ENCODE data around the gene PTPRN. TPM values are rescaled to one million over a fixed set of nuclear protein-coding genes. Genes with fewer than 3 reads are reported as not detected.
A peak's percentile ranks its signal among the peaks of the same experiment; 100 is the strongest.

PTPRN gene
- total RNA-seq, 1 experiment from 2014 or later, result not detected

GRCh38 chr2:219299372-219299760, 9.8 kb downstream of the PTPRN start:
- peaks cover 41% of the 10 kb centered on the region for H3K27me3 ChIP-seq (ENCODE audit: insufficient read depth, low read length)
- intact Hi-C loops (cut with micrococcal nuclease), result loop anchor here (5.0 kb wide), 2 partner anchors 72 to 242 kb away; partner anchors contain the start of genes ANKZF1 and ATG9A
- CTCF ChIA-PET, result interaction anchor here (0.9 to 1.5 kb wide), 4 partner anchors 9 to 231 kb away, joined by 3 read pairs; partner anchors contain the start of gene DNPEP

More at GRCh38 chr2:219299372-219299760, 9.8 kb downstream of the PTPRN start:
- H3K4me1 ChIP-seq (ENCODE audit: control insufficient read depth in 1 of 2, insufficient read depth in 2 of 2, low read length in 2 of 2), result peaks cover 3 to 15% of the 10 kb centered on the region in 2 experiments; a peak in 3 of 4 replicates
- ATAC-seq (no peak), DNase-seq (ENCODE audit: low read depth, low spot score) (no peak)
- H3K36me3 ChIP-seq (ENCODE audit: control insufficient read depth in 1 of 2, insufficient read depth in 2 of 2, low read length in 2 of 2), result no peaks in the 10 kb centered on the region
- TF ChIP-seq EZH2 (IDR thresholded peaks at IDR 0.05) (no peak), ZFX (IDR thresholded peaks at IDR 0.05) (no peak), RAD21 (IDR thresholded peaks at IDR 0.05; ENCODE audit: low read depth) (no peak), ELF1 (IDR thresholded peaks at IDR 0.05; ENCODE audit: borderline replicate concordance, low read depth) (no peak), REST (IDR thresholded peaks at IDR 0.05; ENCODE audit: low read depth) (no peak), ZNF274 (IDR thresholded peaks at IDR 0.05; ENCODE audit: low read depth, low read length) (no peak), SP1 (IDR thresholded peaks at IDR 0.05; ENCODE audit: low read depth) (no peak), CEBPB (IDR thresholded peaks at IDR 0.05; ENCODE audit: low read depth) (no peak), POLR2A (IDR thresholded peaks at IDR 0.05; ENCODE audit: borderline replicate concordance, extremely low read depth, insufficient read depth, insufficient read length) (no peak), EGR1 (IDR thresholded peaks at IDR 0.05; ENCODE audit: low read depth) (no peak), SRF (IDR thresholded peaks at IDR 0.05; ENCODE audit: low read depth) (no peak), POLR2AphosphoS5 (IDR thresholded peaks at IDR 0.05; ENCODE audit: low read depth, low read length) (no peak), FOSL1 (IDR thresholded peaks at IDR 0.05; ENCODE audit: low read depth) (no peak), ATF3 (IDR thresholded peaks at IDR 0.05) (no peak), YY1 (IDR thresholded peaks at IDR 0.05; ENCODE audit: extremely low read depth, insufficient replicate concordance, low read depth, low read length) (no peak), CBX3 (IDR thresholded peaks at IDR 0.05; ENCODE audit: low read depth) (no peak)
- TF ChIP-seq, protein P1, sequence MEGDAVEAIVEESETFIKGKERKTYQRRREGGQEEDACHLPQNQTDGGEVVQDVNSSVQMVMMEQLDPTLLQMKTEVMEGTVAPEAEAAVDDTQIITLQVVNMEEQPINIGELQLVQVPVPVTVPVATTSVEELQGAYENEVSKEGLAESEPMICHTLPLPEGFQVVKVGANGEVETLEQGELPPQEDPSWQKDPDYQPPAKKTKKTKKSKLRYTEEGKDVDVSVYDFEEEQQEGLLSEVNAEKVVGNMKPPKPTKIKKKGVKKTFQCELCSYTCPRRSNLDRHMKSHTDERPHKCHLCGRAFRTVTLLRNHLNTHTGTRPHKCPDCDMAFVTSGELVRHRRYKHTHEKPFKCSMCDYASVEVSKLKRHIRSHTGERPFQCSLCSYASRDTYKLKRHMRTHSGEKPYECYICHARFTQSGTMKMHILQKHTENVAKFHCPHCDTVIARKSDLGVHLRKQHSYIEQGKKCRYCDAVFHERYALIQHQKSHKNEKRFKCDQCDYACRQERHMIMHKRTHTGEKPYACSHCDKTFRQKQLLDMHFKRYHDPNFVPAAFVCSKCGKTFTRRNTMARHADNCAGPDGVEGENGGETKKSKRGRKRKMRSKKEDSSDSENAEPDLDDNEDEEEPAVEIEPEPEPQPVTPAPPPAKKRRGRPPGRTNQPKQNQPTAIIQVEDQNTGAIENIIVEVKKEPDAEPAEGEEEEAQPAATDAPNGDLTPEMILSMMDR (IDR thresholded peaks at IDR 0.05 in 2 of 3, conservative IDR thresholded peaks at IDR 0.05 in 1 of 3; ENCODE audit: borderline replicate concordance in 1 of 3, insufficient read depth in 1 of 3, low read depth in 2 of 3, low read length in 2 of 3), result no peak
- TF ChIP-seq, protein P2, sequence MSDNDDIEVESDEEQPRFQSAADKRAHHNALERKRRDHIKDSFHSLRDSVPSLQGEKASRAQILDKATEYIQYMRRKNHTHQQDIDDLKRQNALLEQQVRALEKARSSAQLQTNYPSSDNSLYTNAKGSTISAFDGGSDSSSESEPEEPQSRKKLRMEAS (IDR thresholded peaks at IDR 0.05), result no peak
- no peak overlapping the region for H3K9ac ChIP-seq (ENCODE audit: low read length)
- no peaks in the 10 kb centered on the region for H3K9me2 ChIP-seq (ENCODE audit: insufficient read depth)
- H3K4me2 ChIP-seq (ENCODE audit: low read length), result peak overlapping the region; percentile 61; the same call in 1 of the 2 replicates
- H3K27ac ChIP-seq (ENCODE audit: low read depth, low read length), result no peak overlapping the region; the same call in 1 of the 2 replicates
- RAD21 ChIA-PET (ENCODE audit: low non-redundant PET in 1 of 2, low total read pairs in 2 of 2, uncharacterized antibody in 2 of 2, unreplicated experiment in 2 of 2), result no interaction called here
- POLR2A ChIA-PET, result no interaction called here
- H2AFZ ChIP-seq (ENCODE audit: low read depth, low read length, poor library complexity, severe bottlenecking), result no peak overlapping the region
- H3K9me3 ChIP-seq (ENCODE audit: control insufficient read depth in 1 of 2, insufficient read depth in 1 of 2, low read depth in 1 of 2, low read length in 2 of 2), result no peaks in the 10 kb centered on the region
- no peaks in the 10 kb centered on the region for H3K79me2 ChIP-seq (ENCODE audit: insufficient read depth, low read length)
- BruUV-seq (replicated peaks), result no TSS peak
- H4K20me1 ChIP-seq (ENCODE audit: insufficient read depth), result no peaks in the 10 kb centered on the region
- H3K4me3 ChIP-seq (replicated peaks in 1 of 2; ENCODE audit: low read depth in 1 of 2, low read length in 2 of 2), result no peak overlapping the region

Data from HCT116 (cell line).